Heart right ventricle (tissue), 16 donors: ENCODE data around the gene PTPRM. TPM values are rescaled to one million over a fixed set of nuclear protein-coding genes. Genes with fewer than 3 reads are reported as not detected.
A peak's percentile ranks its signal among the peaks of the same experiment; 100 is the strongest.

ENCODE experiments used
- ATAC-seq, 8 donors: fragments of 200-7000 bp; cut with Tn5 transposase; one replicate each; pipeline ENCODE4 v1.9.1; 2020; ENCODE audit warnings: mild to moderate bottlenecking in 8 of 8, moderate library complexity in 8 of 8, moderate number of reproducible peaks in 1 of 8
- DNase-seq, 2 donors: peaks; one replicate each; pipeline ENCODE4 v3.0.0-alpha.2; 2020
- H3K27ac ChIP-seq, 10 donors: fragments of 200-600 bp; sonication (generic) in 2 of 10; one replicate each; pipeline versions ENCODE4 v1.5.0 to v1.8.0; 2020 to 2022; ENCODE audit warnings: mild to moderate bottlenecking in 3 of 10
- H3K27me3 ChIP-seq, 7 donors: fragments of 200-600 bp; one replicate each; pipeline ENCODE4 v1.8.0; 2021 to 2022; ENCODE audit warnings: mild to moderate bottlenecking in 2 of 7
- H3K36me3 ChIP-seq, 9 donors: fragments of 200-600 bp; sonication (generic) in 1 of 9; one replicate each; pipeline versions ENCODE4 v1.5.0 to v1.8.0; 2020 to 2022; ENCODE audit warnings: mild to moderate bottlenecking in 2 of 9
- H3K4me1 ChIP-seq, 9 donors: fragments of 200-600 bp; sonication (generic) in 1 of 9; one replicate each; pipeline versions ENCODE4 v1.5.0 to v1.8.0; 2020 to 2022; ENCODE audit warnings: mild to moderate bottlenecking in 4 of 9
- H3K4me3 ChIP-seq, 10 donors: fragments of 200-600 bp; sonication (generic) in 2 of 10; one replicate each; pipeline versions ENCODE4 v1.5.0 to v1.8.0; 2020 to 2022; ENCODE audit warnings: mild to moderate bottlenecking in 7 of 10, moderate library complexity in 2 of 10
- H3K9me3 ChIP-seq, 11 donors: fragments of 200-600 bp in 10 of 11; sonication (generic) in 2 of 11; one replicate each; pipeline versions ENCODE4 v1.5.0 to v1.8.0; 2013 to 2022; ENCODE audit warnings: mild to moderate bottlenecking in 2 of 11, control low read depth in 1 of 11, moderate library complexity in 1 of 11
- CTCF ChIP-seq, 9 donors: fragments of 200-600 bp; sonication (generic) in 2 of 9; IDR thresholded peaks; one replicate each; pipeline versions ENCODE4 v1.5.0 to v1.8.0; 2021 to 2022; ENCODE audit warnings: antibody characterized with exemption in 9 of 9, mild to moderate bottlenecking in 5 of 9, moderate library complexity in 1 of 9
- WGBS, 2 donors: extraction: QIAGEN DNeasy Blood & Tissue Kit; methylation state at CpG; one replicate each; pipeline ENCODE4 v1.1.7; 2013; ENCODE audit warnings: inconsistent platforms in 1 of 2; 5-methylcytosine and 5-hydroxymethylcytosine counted together
- intact Hi-C, 10 donors: fragments of 100-400 bp; cut with DNase I; formaldehyde crosslinking; loops; one replicate each; pipeline versions ENCODE4 v1.11.1 to v1.14.2; 2022
- polyA plus RNA-seq, 2 donors: library from polyadenylated mRNA; stranded (reverse); fragments of 200-250 nt; gene quantifications; one replicate each; pipeline ENCODE4 v1.2.3, GENCODE V29; 2013
- total RNA-seq, 10 donors: library from RNA; stranded (reverse); fragmentation: NEBNext Ultra II Directional in 3 of 10; extraction: Animal tissue kit (Norgen Biotek cat#: 25700) in 3 of 10; gene quantifications; one replicate each; pipeline versions ENCODE4 v1.2.1 to v1.2.4, GENCODE V29; 2021 to 2023
- donor health status: Arrhythmogenic right ventricular cardiomyopathy.
- donor health status: ischemic (EF 13 %, LVEDD 7.1; RV severe dilation, severe dysfunction).
- donor health status: healthy with polysubstance abuse.
- donor health status: DM: no; HTN: yes; CAD: no.
- donor health status: DM: no; HTN: no; CAD: no.
- donor health status: ischemic (EF 25% LVEDD 6.9; RV normal size, moderate dysfunction).
- donor health status: ischemic (EF 25% LVEDD 5.7; RV mildly dilated, moderate dysfunction).
- donor health status: healthy.
- donor health status: DM: yes; HTN: yes; CAD: no.
- donor health status: Ischemic cardiomyopathy.
- donor health status: ischemic (EF 35%, LVEDD 5.7; RV mildly dilated, moderate dysfunction).
- donor health status: nonischemic (EF 11% LVEDD 7.7; RV severe dilation, severe dysfunction).
- donor health status: DM: yes; HTN: yes; CAD: no.
- donor health status: PGD.
- donor health status: ischemic (EF 29% LVEDD 5.4; RV normal size, mild dysfunction).
- donor health status: nonischemic (EF 23%, LVEDD 6.1; RV moderate dilation, normal function).

The PTPRM gene
- total and polyA plus RNA-seq, 12 donors: 81.7 to 170 (median 132) TPM

GRCh38 chr18:8326763-8327394 is 759.8 kb downstream of the PTPRM start:
- H3K9me3 ChIP-seq: peaks cover 0 to 6% (median 0%) of the 10 kb centered on the region in 11 donors
- DNase-seq: no peak

GRCh38 chr18:8328126-8328525 is 761.0 kb downstream of the PTPRM start:
- TF ChIP-seq CTCF (IDR thresholded peaks at IDR 0.05): no peak
- Histone ChIP-seq H3K4me3 (no peak overlapping the region), H3K9me3 (peaks cover 0 to 6% (median 0%) of the 10 kb centered on the region in 11 donors), H3K36me3 (peaks cover 0 to 7% (median 0%) of the 10 kb centered on the region in 9 donors), H3K27me3 (no peaks in the 10 kb centered on the region), H3K27ac (no peak overlapping the region), H3K4me1 (peaks cover 0 to 20% (median 0%) of the 10 kb centered on the region in 9 donors)
- ATAC-seq (no peak), DNase-seq (no peak)
- 50 to 55% methylated on average over 2 of the region's 2 CpGs for WGBS, 2 donors
- intact Hi-C loops: no loop called here

More at GRCh38 chr18:8326763-8327394, 759.8 kb downstream of the PTPRM start:
- Histone ChIP-seq H3K4me1 (peaks cover 0 to 20% (median 0%) of the 10 kb centered on the region in 9 donors), H3K27me3 (no peaks in the 10 kb centered on the region), H3K4me3 (no peak overlapping the region), H3K36me3 (peaks cover 0 to 10% (median 0%) of the 10 kb centered on the region in 9 donors), H3K27ac (no peak overlapping the region)
- ATAC-seq: peak in 1 of 8 donors; percentile 12
- no peak for TF ChIP-seq CTCF (IDR thresholded peaks at IDR 0.05)
- intact Hi-C loops: no loop called here
- WGBS, 2 donors: 98 to 100% methylated on average over 1 of the region's 1 CpG

GRCh38 chr18:8329186-8329771 is 762.2 kb downstream of the PTPRM start:
- 57 to 65% methylated on average over 5 of the region's 5 CpGs for WGBS, 2 donors
- ATAC-seq: peak in 1 of 8 donors; percentile 67

GRCh38 chr18:8330575-8330974 is 763.5 kb downstream of the PTPRM start:
- Histone ChIP-seq H3K4me1 (peaks cover 0 to 20% (median 0%) of the 10 kb centered on the region in 9 donors), H3K27me3 (no peaks in the 10 kb centered on the region), H3K27ac (no peak overlapping the region), H3K4me3 (no peak overlapping the region), H3K36me3 (peaks cover 0 to 12% (median 0%) of the 10 kb centered on the region in 9 donors), H3K9me3 (peaks cover 0 to under 1% (median 0%) of the 10 kb centered on the region in 11 donors)
- no peak for TF ChIP-seq CTCF (IDR thresholded peaks at IDR 0.05)
- DNase-seq: no peak
- intact Hi-C loops: no loop called here
- ATAC-seq: no peak
- WGBS, 2 donors: 93 to 94% methylated on average over 10 of the region's 10 CpGs

More at GRCh38 chr18:8329186-8329771, 762.2 kb downstream of the PTPRM start:
- H3K36me3 ChIP-seq: peaks cover 0 to 5% (median 0%) of the 10 kb centered on the region in 9 donors
- DNase-seq: no peak
- no peak for TF ChIP-seq CTCF (IDR thresholded peaks at IDR 0.05)
- intact Hi-C loops: no loop called here
- H3K4me1 ChIP-seq: peaks cover 0 to 20% (median 0%) of the 10 kb centered on the region in 9 donors
- H3K4me3 ChIP-seq: no peak overlapping the region
- H3K27me3 ChIP-seq: no peaks in the 10 kb centered on the region
- H3K27ac ChIP-seq: no peak overlapping the region
- H3K9me3 ChIP-seq: peaks cover 0 to 6% (median 0%) of the 10 kb centered on the region in 11 donors
